ENCODE data around the gene TNFRSF8. TPM values are rescaled to one million over a fixed set of nuclear protein-coding genes. Genes with fewer than 3 reads are reported as not detected.

TNFRSF8 gene
- total RNA-seq, 5 donors from 2014 or later (not counting 1 experiment from before 2014, with no cell fraction given), result 0.20 to 0.53 (median 0.33) TPM; not detected in 1

- POLR2A ChIA-PET, result interaction anchor here (0.7 to 1.1 kb wide), 3 partner anchors 25 to 524 kb away, joined by 3 read pairs; no protein-coding TSS in a partner anchor
- Mint-ChIP-seq H3K27me3 (no peaks in the 10 kb centered on the region), H3K9me3 (peaks cover 0 to 5% (median 4%) of the 10 kb centered on the region in 3 donors), H3K36me3 (no peaks in the 10 kb centered on the region), H3K4me1 (peaks cover 43 to 58% (median 48%) of the 10 kb centered on the region in 3 donors), H3K27ac (peak overlapping the region; percentile 73 to 75), H3K4me3 (peak overlapping the region in 2 of 3 donors; percentile 11 to 31)
- ATAC-seq (replicated peaks in 1 of 4) (peak; percentile 52 to 70 (median 66)), DNase-seq (peak; percentile 35 to 89 (median 73))
- CTCF ChIA-PET, result interaction anchor here (0.5 to 6.7 kb wide), 34 partner anchors 12 to 534 kb away, joined by 3 to 74 read pairs (median 3); partner anchors contain the start of gene MIIP (in 1 of the 2)
- Histone ChIP-seq H3K36me3 (ENCODE audit: control insufficient read depth in 2 of 2, extremely low read depth in 1 of 2, insufficient read depth in 1 of 2, low read length in 1 of 2) (no peaks in the 10 kb centered on the region), H3K27ac (ENCODE audit: low read length) (no peak overlapping the region), H3K27me3 (replicated peaks in 1 of 2; ENCODE audit: control insufficient read depth in 2 of 2, extremely low read depth in 1 of 2, insufficient read depth in 2 of 2, low read length in 1 of 2) (peaks cover 0 to 4% of the 10 kb centered on the region in 2 experiments), H3K4me1 (ENCODE audit: control insufficient read depth in 1 of 2, extremely low read depth in 1 of 2, insufficient read depth in 2 of 2, low read length in 2 of 2) (peaks cover 19 to 48% of the 10 kb centered on the region in 2 experiments), H3K9me3 (no peaks in the 10 kb centered on the region), H3K4me3 (ENCODE audit: control insufficient read depth in 1 of 2, extremely low read depth in 1 of 2, low read length in 1 of 2) (no peak overlapping the region)
- WGBS (ENCODE audit: insufficient coverage), result 46% methylated on average over 13 of the region's 19 CpGs
These were observed 61.8 kb downstream of the TNFRSF8 start for GRCh38 chr1:12124693-12125421.

- peaks cover 46 to 58% (median 48%) of the 10 kb centered on the region in 3 donors for H3K4me1 Mint-ChIP-seq
- H3K9me3 Mint-ChIP-seq, result no peaks in the 10 kb centered on the region
- peak overlapping the region in 1 of 3 donors; percentile 31 for H3K4me3 Mint-ChIP-seq
- peak in 1 of 4 experiments; percentile 11 for ATAC-seq (replicated peaks in 1 of 4)
- no peaks in the 10 kb centered on the region for H3K27me3 Mint-ChIP-seq
- DNase-seq, result no peak
- H3K36me3 Mint-ChIP-seq, result no peaks in the 10 kb centered on the region
- H3K4me3 ChIP-seq (ENCODE audit: control insufficient read depth in 1 of 2, extremely low read depth in 1 of 2, low read length in 1 of 2), result no peak overlapping the region
- no peaks in the 10 kb centered on the region for H3K9me3 ChIP-seq
- peaks cover 19 to 52% of the 10 kb centered on the region in 2 experiments for H3K4me1 ChIP-seq (ENCODE audit: control insufficient read depth in 1 of 2, extremely low read depth in 1 of 2, insufficient read depth in 2 of 2, low read length in 2 of 2)
- H3K27ac ChIP-seq (ENCODE audit: low read length), result no peak overlapping the region
- 80% methylated on average over 19 of the region's 24 CpGs for WGBS (ENCODE audit: insufficient coverage)
- ChIA-PET CTCF (interaction anchor here (0.6 to 6.7 kb wide), 22 partner anchors 11 to 108 kb away, joined by 3 to 74 read pairs (median 4); no protein-coding TSS in a partner anchor), POLR2A (interaction anchor here in 1 of 2 donors (1.1 kb wide), 1 partner anchor 53 kb away, joined by 3 read pairs; no protein-coding TSS in a partner anchor)
- H3K27ac Mint-ChIP-seq, result peak overlapping the region; percentile 73 to 75
- no peaks in the 10 kb centered on the region for H3K36me3 ChIP-seq (ENCODE audit: control insufficient read depth in 2 of 2, extremely low read depth in 1 of 2, insufficient read depth in 1 of 2, low read length in 1 of 2)
- peaks cover 0 to 4% of the 10 kb centered on the region in 2 experiments for H3K27me3 ChIP-seq (replicated peaks in 1 of 2; ENCODE audit: control insufficient read depth in 2 of 2, extremely low read depth in 1 of 2, insufficient read depth in 2 of 2, low read length in 1 of 2)
These were observed 62.6 kb downstream of the TNFRSF8 start for GRCh38 chr1:12125422-12126355.

- H3K4me1 ChIP-seq (ENCODE audit: control insufficient read depth in 1 of 2, extremely low read depth in 1 of 2, insufficient read depth in 2 of 2, low read length in 2 of 2), result peaks cover 11 to 53% of the 10 kb centered on the region in 2 experiments
- POLR2A ChIA-PET, result interaction anchor here in 1 of 2 donors (0.6 kb wide), 1 partner anchor 461 kb away, joined by 5 read pairs; no protein-coding TSS in a partner anchor
- 97% methylated on average over 9 of the region's 9 CpGs for WGBS (ENCODE audit: insufficient coverage)
- ATAC-seq (replicated peaks in 1 of 4), result no peak
- no peak for DNase-seq
- Mint-ChIP-seq H3K27me3 (no peaks in the 10 kb centered on the region), H3K4me1 (peaks cover 36 to 52% (median 38%) of the 10 kb centered on the region in 3 donors), H3K4me3 (peak overlapping the region in 1 of 3 donors; percentile 19), H3K9me3 (no peaks in the 10 kb centered on the region), H3K27ac (peak overlapping the region in 1 of 2 donors; percentile 66), H3K36me3 (no peaks in the 10 kb centered on the region)
- H3K27ac ChIP-seq (ENCODE audit: low read length), result no peak overlapping the region
- H3K27me3 ChIP-seq (replicated peaks in 1 of 2; ENCODE audit: control insufficient read depth in 2 of 2, extremely low read depth in 1 of 2, insufficient read depth in 2 of 2, low read length in 1 of 2), result peaks cover 0 to 4% of the 10 kb centered on the region in 2 experiments
- H3K36me3 ChIP-seq (ENCODE audit: control insufficient read depth in 2 of 2, extremely low read depth in 1 of 2, insufficient read depth in 1 of 2, low read length in 1 of 2), result no peaks in the 10 kb centered on the region
- CTCF ChIA-PET, result interaction anchor here (0.5 to 6.7 kb wide), 3 partner anchors 34 to 1101 kb away, joined by 5 to 74 read pairs (median 7); no protein-coding TSS in a partner anchor
- no peak overlapping the region for H3K4me3 ChIP-seq (ENCODE audit: control insufficient read depth in 1 of 2, extremely low read depth in 1 of 2, low read length in 1 of 2)
- H3K9me3 ChIP-seq, result no peaks in the 10 kb centered on the region
These were observed 63.7 kb downstream of the TNFRSF8 start for GRCh38 chr1:12126781-12127180.

- Mint-ChIP-seq H3K27ac (peak overlapping the region; percentile 55 to 66), H3K27me3 (no peaks in the 10 kb centered on the region), H3K4me3 (no peak overlapping the region), H3K9me3 (no peaks in the 10 kb centered on the region), H3K4me1 (peaks cover 41 to 56% (median 41%) of the 10 kb centered on the region in 3 donors), H3K36me3 (no peaks in the 10 kb centered on the region)
- Histone ChIP-seq H3K9me3 (no peaks in the 10 kb centered on the region), H3K36me3 (ENCODE audit: control insufficient read depth in 2 of 2, extremely low read depth in 1 of 2, insufficient read depth in 1 of 2, low read length in 1 of 2) (no peaks in the 10 kb centered on the region), H3K4me1 (ENCODE audit: control insufficient read depth in 1 of 2, extremely low read depth in 1 of 2, insufficient read depth in 2 of 2, low read length in 2 of 2) (peaks cover 15 to 58% of the 10 kb centered on the region in 2 experiments), H3K4me3 (ENCODE audit: control insufficient read depth in 1 of 2, extremely low read depth in 1 of 2, low read length in 1 of 2) (no peak overlapping the region), H3K27ac (ENCODE audit: low read length) (no peak overlapping the region), H3K27me3 (replicated peaks in 1 of 2; ENCODE audit: control insufficient read depth in 2 of 2, extremely low read depth in 1 of 2, insufficient read depth in 2 of 2, low read length in 1 of 2) (peaks cover 0 to 4% of the 10 kb centered on the region in 2 experiments)
- DNase-seq, result no peak
- no peak for ATAC-seq (replicated peaks in 1 of 4)
- 80% methylated on average over 4 of the region's 10 CpGs for WGBS (ENCODE audit: insufficient coverage)
- ChIA-PET POLR2A (interaction anchor here in 1 of 2 donors (0.6 kb wide), 1 partner anchor 461 kb away, joined by 5 read pairs; no protein-coding TSS in a partner anchor), CTCF (interaction anchor here (0.5 to 6.7 kb wide), 3 partner anchors 33 to 1100 kb away, joined by 5 to 74 read pairs (median 7); no protein-coding TSS in a partner anchor)
These were observed 64.2 kb downstream of the TNFRSF8 start for GRCh38 chr1:12127206-12127810.

- Mint-ChIP-seq H3K36me3 (no peaks in the 10 kb centered on the region), H3K27ac (peak overlapping the region in 1 of 2 donors; percentile 55), H3K4me3 (no peak overlapping the region), H3K9me3 (no peaks in the 10 kb centered on the region), H3K4me1 (peaks cover 49 to 64% (median 50%) of the 10 kb centered on the region in 3 donors), H3K27me3 (no peaks in the 10 kb centered on the region)
- DNase-seq (no peak), ATAC-seq (replicated peaks in 1 of 4) (no peak)
- 82% methylated on average over 14 of the region's 15 CpGs for WGBS (ENCODE audit: insufficient coverage)
- Histone ChIP-seq H3K36me3 (ENCODE audit: control insufficient read depth in 2 of 2, extremely low read depth in 1 of 2, insufficient read depth in 1 of 2, low read length in 1 of 2) (no peaks in the 10 kb centered on the region), H3K27me3 (replicated peaks in 1 of 2; ENCODE audit: control insufficient read depth in 2 of 2, extremely low read depth in 1 of 2, insufficient read depth in 2 of 2, low read length in 1 of 2) (peaks cover 0 to 4% of the 10 kb centered on the region in 2 experiments), H3K9me3 (no peaks in the 10 kb centered on the region), H3K27ac (ENCODE audit: low read length) (no peak overlapping the region), H3K4me1 (ENCODE audit: control insufficient read depth in 1 of 2, extremely low read depth in 1 of 2, insufficient read depth in 2 of 2, low read length in 2 of 2) (peaks cover 17 to 66% of the 10 kb centered on the region in 2 experiments), H3K4me3 (ENCODE audit: control insufficient read depth in 1 of 2, extremely low read depth in 1 of 2, low read length in 1 of 2) (no peak overlapping the region)
- POLR2A ChIA-PET, result interaction anchor here in 1 of 2 donors (0.5 kb wide), 1 partner anchor 69 kb away, joined by 3 read pairs; no protein-coding TSS in a partner anchor
- CTCF ChIA-PET, result no interaction called here
These were observed 65.0 kb downstream of the TNFRSF8 start for GRCh38 chr1:12128120-12128519.
